ENCODE measurements around the gene BPIFB1. TPM values are rescaled to one million over a fixed set of nuclear protein-coding genes. Genes with fewer than 3 reads are reported as not detected.

BPIFB1 gene
- total RNA-seq, 4 donors from 2014 or later, result not detected

DNA sequence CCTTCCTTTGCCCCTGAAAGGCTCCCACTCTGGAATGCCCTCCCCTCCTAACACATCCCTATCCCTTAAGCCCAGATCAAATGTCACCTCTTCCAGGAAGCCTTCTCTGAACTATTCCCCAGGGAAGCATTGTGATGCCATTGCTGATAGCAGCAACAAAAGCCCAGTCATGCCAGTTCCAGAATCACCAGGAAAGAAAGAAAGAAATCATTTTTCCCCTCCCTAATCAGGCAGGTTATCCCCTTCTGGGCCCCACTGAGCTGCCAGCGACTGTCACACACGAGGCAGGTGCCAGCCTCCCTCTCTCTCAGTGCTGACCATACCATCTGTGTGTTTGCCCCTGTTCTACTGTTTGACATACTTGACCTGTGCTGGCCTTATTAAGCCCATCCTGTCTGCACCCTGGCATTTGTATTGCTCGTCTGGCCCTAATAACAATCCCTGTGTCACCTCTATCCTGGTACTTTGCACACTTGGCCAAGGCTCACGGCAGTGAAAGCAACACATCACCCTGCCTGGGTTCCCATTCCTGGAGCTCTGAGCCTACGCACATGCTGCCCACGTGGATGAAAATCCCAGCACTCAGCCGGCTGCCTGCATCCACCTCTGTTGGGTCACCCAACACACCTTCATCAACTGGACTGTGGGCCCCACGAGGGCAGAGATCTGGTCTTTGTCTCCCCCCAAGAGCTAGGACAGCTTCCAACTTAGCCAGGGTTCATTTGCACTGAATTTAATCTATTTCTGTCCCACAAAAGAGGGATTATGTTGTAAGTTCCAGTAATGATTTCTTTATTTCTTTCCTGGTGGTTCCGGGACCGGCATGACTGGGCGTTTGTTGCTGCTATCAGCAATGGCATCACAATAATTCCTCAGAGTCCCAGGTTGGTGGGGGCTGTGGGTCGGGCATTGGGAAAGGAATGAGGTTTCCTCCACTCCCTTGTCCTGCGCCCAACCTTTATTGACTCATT is 5.3 kb upstream of the BPIFB1 start:
- H3K9me3 ChIP-seq, result no peaks in the 10 kb centered on the region
- H3K27ac ChIP-seq (replicated peaks in 1 of 4), result no peak overlapping the region
- H3K4me1 ChIP-seq, result no peaks in the 10 kb centered on the region
- no peaks in the 10 kb centered on the region for H3K36me3 ChIP-seq
- TF ChIP-seq, protein P1, sequence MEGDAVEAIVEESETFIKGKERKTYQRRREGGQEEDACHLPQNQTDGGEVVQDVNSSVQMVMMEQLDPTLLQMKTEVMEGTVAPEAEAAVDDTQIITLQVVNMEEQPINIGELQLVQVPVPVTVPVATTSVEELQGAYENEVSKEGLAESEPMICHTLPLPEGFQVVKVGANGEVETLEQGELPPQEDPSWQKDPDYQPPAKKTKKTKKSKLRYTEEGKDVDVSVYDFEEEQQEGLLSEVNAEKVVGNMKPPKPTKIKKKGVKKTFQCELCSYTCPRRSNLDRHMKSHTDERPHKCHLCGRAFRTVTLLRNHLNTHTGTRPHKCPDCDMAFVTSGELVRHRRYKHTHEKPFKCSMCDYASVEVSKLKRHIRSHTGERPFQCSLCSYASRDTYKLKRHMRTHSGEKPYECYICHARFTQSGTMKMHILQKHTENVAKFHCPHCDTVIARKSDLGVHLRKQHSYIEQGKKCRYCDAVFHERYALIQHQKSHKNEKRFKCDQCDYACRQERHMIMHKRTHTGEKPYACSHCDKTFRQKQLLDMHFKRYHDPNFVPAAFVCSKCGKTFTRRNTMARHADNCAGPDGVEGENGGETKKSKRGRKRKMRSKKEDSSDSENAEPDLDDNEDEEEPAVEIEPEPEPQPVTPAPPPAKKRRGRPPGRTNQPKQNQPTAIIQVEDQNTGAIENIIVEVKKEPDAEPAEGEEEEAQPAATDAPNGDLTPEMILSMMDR (IDR thresholded peaks at IDR 0.05), result no peak
- no peak for DNase-seq (ENCODE audit: extremely low spot score)
- no peak overlapping the region for H3K4me3 ChIP-seq
- H3K27me3 ChIP-seq, result peaks cover 0 to 35% (median 0%) of the 10 kb centered on the region in 4 donors
- intact Hi-C loops (cut with DNase I), result no loop called here
- 54% methylated on average over 13 of the region's 13 CpGs for WGBS

- H3K4me1 ChIP-seq, result no peaks in the 10 kb centered on the region
- intact Hi-C loops (cut with DNase I), result no loop called here
- no peak for TF ChIP-seq EP300 (IDR thresholded peaks at IDR 0.05)
- TF ChIP-seq POLR2AphosphoS5 (IDR thresholded peaks at IDR 0.05), result no peak
- TF ChIP-seq, protein P1 (IDR thresholded peaks at IDR 0.05), result no peak
- no peak for TF ChIP-seq POLR2A (IDR thresholded peaks at IDR 0.05; ENCODE audit: low read depth)
- H3K36me3 ChIP-seq, result no peaks in the 10 kb centered on the region
- no peak overlapping the region for H3K27ac ChIP-seq (replicated peaks in 1 of 4)
- DNase-seq (ENCODE audit: extremely low spot score), result no peak
- no peaks in the 10 kb centered on the region for H3K9me3 ChIP-seq
- H3K27me3 ChIP-seq, result peaks cover 0 to 44% (median 0%) of the 10 kb centered on the region in 4 donors
- no peak overlapping the region for H3K4me3 ChIP-seq
- WGBS, result 73% methylated on average over 3 of the region's 3 CpGs
These were observed 4.3 kb upstream of the BPIFB1 start for GRCh38 chr20:33278700-33279099.

- H3K9me3 ChIP-seq, result no peaks in the 10 kb centered on the region
- TF ChIP-seq, protein P1 (IDR thresholded peaks at IDR 0.05), result no peak
- TF ChIP-seq POLR2A (IDR thresholded peaks at IDR 0.05; ENCODE audit: low read depth), result no peak
- TF ChIP-seq POLR2AphosphoS5 (IDR thresholded peaks at IDR 0.05), result no peak
- TF ChIP-seq EP300 (IDR thresholded peaks at IDR 0.05), result no peak
- no peak overlapping the region for H3K27ac ChIP-seq (replicated peaks in 1 of 4)
- H3K36me3 ChIP-seq, result no peaks in the 10 kb centered on the region
- no peak for DNase-seq (ENCODE audit: extremely low spot score)
- no peaks in the 10 kb centered on the region for H3K4me1 ChIP-seq
- intact Hi-C loops (cut with DNase I), result no loop called here
- peaks cover 0 to 51% (median 0%) of the 10 kb centered on the region in 4 donors for H3K27me3 ChIP-seq
- H3K4me3 ChIP-seq, result no peak overlapping the region
- WGBS, result 67% methylated on average over 5 of the region's 6 CpGs
These were observed 3.6 kb upstream of the BPIFB1 start for GRCh38 chr20:33279261-33279910.

DNA sequence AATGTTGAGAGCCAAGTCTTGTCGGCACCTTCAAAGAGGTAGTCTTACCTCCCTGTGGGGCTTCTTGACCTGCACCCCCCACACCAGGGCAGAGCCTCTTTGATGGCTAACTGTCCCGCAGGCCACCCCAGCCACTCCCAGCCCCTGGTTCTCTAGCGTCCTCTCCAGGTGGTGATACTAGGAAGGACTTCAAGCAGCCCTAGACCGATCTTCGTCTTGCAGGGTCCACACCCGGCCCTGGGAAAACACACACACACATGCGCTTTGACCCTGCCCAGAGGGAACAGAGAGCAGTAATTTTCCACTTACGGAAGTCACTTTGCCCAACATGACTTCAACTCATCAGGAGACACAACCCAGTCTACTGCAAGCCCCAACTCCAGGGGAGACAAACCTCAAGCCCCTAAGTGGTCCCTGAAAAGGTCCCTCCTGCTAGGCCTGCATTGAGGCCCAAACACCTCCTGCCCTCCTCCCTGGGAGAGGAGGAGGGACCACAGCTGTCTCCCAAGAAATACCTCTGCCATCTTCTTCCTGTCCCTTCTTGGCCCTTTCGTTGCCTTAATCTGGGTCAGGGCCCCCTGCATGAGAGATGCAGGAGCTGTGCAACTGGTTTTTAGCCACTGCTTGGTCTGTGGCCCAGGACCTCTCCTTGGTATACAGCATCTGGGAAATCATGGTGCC is 2.9 kb upstream of the BPIFB1 start:
- Histone ChIP-seq H3K9me3 (no peaks in the 10 kb centered on the region), H3K4me1 (no peaks in the 10 kb centered on the region), H3K4me3 (no peak overlapping the region), H3K27me3 (peaks cover 0 to 58% (median 0%) of the 10 kb centered on the region in 4 donors), H3K36me3 (no peaks in the 10 kb centered on the region), H3K27ac (replicated peaks in 1 of 4) (no peak overlapping the region)
- WGBS, result 80% methylated on average over 9 of the region's 9 CpGs
- TF ChIP-seq POLR2AphosphoS5 (IDR thresholded peaks at IDR 0.05) (no peak), EP300 (IDR thresholded peaks at IDR 0.05) (no peak), POLR2A (IDR thresholded peaks at IDR 0.05; ENCODE audit: low read depth) (no peak)
- TF ChIP-seq, protein P1 (IDR thresholded peaks at IDR 0.05), result no peak
- no peak for DNase-seq (ENCODE audit: extremely low spot score)
- intact Hi-C loops (cut with DNase I), result no loop called here

All from esophagus muscularis mucosa (tissue), 4 donors.